MCF 10A (cell line): ENCODE measurements around the gene VPS13C. TPM values are rescaled to one million over a fixed set of nuclear protein-coding genes. Genes with fewer than 3 reads are reported as not detected.
A peak's percentile ranks its signal among the peaks of the same experiment; 100 is the strongest.

Source experiments
- BruUV-seq: library from RNA; stranded (reverse); fragments of 400-500 nt; replicated peaks from 2 replicates; lab custom pipeline; 2021; lab: Mats Ljungman, UMichigan
- CTCF ChIA-PET: fragments of 300-600 bp; sonication (Branson Sonifier 250); formaldehyde crosslinking; extraction: SDS; loops from one replicate; lab custom pipeline; 2021; ENCODE audit warnings: antibody characterized with exemption, inconsistent platforms; lab: Yijun Ruan, JAX
- POLR2A ChIA-PET: fragments of 300-600, 350-650 bp; sonication (Branson Sonifier 250); formaldehyde crosslinking; extraction: SDS; loops from one replicate; lab custom pipeline; 2020; ENCODE audit warnings: antibody characterized with exemption, inconsistent platforms; lab: Yijun Ruan, JAX
- DNase-seq: peaks from one replicate; pipeline ENCODE4 v3.0.0-alpha.2; 2018; ENCODE audit not compliant: unreplicated experiment
- H3K27ac Mint-ChIP-seq: one replicate; pipeline ENCODE4 v1.8.0; 2022; ENCODE audit warnings: mild to moderate bottlenecking, low read depth, mixed read lengths; ENCODE audit not compliant: unreplicated experiment
- H3K27me3 Mint-ChIP-seq: one replicate; pipeline ENCODE4 v1.8.0; 2022; ENCODE audit warnings: mixed read lengths; ENCODE audit not compliant: insufficient read depth, unreplicated experiment
- H3K36me3 Mint-ChIP-seq: one replicate; pipeline ENCODE4 v1.8.0; 2022; ENCODE audit warnings: mild to moderate bottlenecking, moderate library complexity, mixed read lengths; ENCODE audit not compliant: insufficient read depth, unreplicated experiment
- H3K4me1 Mint-ChIP-seq: one replicate; pipeline ENCODE4 v1.8.0; 2022; ENCODE audit warnings: mixed read lengths; ENCODE audit not compliant: insufficient read depth, unreplicated experiment
- H3K4me3 Mint-ChIP-seq: one replicate; pipeline ENCODE4 v1.8.0; 2022; ENCODE audit warnings: mild to moderate bottlenecking, moderate library complexity, mixed read lengths; ENCODE audit not compliant: unreplicated experiment
- H3K9me3 Mint-ChIP-seq: one replicate; pipeline ENCODE4 v1.8.0; 2022; ENCODE audit warnings: mixed read lengths; ENCODE audit not compliant: unreplicated experiment
- CTCF ChIP-seq: fragments of 200-600 bp; IDR thresholded peaks from one replicate; pipeline ENCODE4 v1.8.0; 2022; ENCODE audit warnings: antibody characterized with exemption, mild to moderate bottlenecking; ENCODE audit not compliant: unreplicated experiment
- intact Hi-C: fragments of 100-400 bp; cut with micrococcal nuclease; formaldehyde crosslinking; loops from 2 replicates; pipeline ENCODE4 v1.14.1; 2022
- total RNA-seq: library from RNA; stranded (reverse); gene quantifications from 2 replicates; pipeline ENCODE4 v1.2.3, GENCODE V29; 2022

The VPS13C gene
- total RNA-seq, 1 experiment from 2014 or later: 47.4 TPM

- ChIA-PET CTCF (interaction anchor here (0.5 to 2.7 kb wide), 14 partner anchors 9 to 1475 kb away, joined by 3 to 19 read pairs (median 3); no protein-coding TSS in a partner anchor), POLR2A (interaction anchor here (0.7 to 2.6 kb wide), 17 partner anchors 8 to 249 kb away, joined by 3 to 20 read pairs (median 5); no protein-coding TSS in a partner anchor)
- intact Hi-C loops: no loop called here
- BruUV-seq: TSS peak; percentile 45
- peak; percentile 24 for DNase-seq
- Mint-ChIP-seq H3K36me3 (no peaks in the 10 kb centered on the region), H3K27ac (peak overlapping the region; percentile 86), H3K4me3 (peak overlapping the region; percentile 88), H3K9me3 (no peaks in the 10 kb centered on the region), H3K4me1 (peaks cover 26% of the 10 kb centered on the region), H3K27me3 (no peaks in the 10 kb centered on the region)
- no peak for TF ChIP-seq CTCF
Measured at GRCh38 chr15:62059108-62059815, 985 bp downstream of the VPS13C start.

- Mint-ChIP-seq H3K9me3 (no peaks in the 10 kb centered on the region), H3K27ac (no peak overlapping the region), H3K27me3 (no peaks in the 10 kb centered on the region), H3K4me1 (peaks cover 19% of the 10 kb centered on the region), H3K4me3 (peak overlapping the region; percentile 88), H3K36me3 (no peaks in the 10 kb centered on the region)
- intact Hi-C loops: no loop called here
- no peak for DNase-seq
- TF ChIP-seq CTCF: no peak
- BruUV-seq: no TSS peak
- CTCF ChIA-PET: interaction anchor here (0.5 to 2.7 kb wide), 10 partner anchors 9 to 1474 kb away, joined by 3 to 19 read pairs (median 4); no protein-coding TSS in a partner anchor
- POLR2A ChIA-PET: interaction anchor here (1.2 to 2.6 kb wide), 8 partner anchors 7 to 84 kb away, joined by 3 to 20 read pairs (median 6); no protein-coding TSS in a partner anchor
Measured at GRCh38 chr15:62058327-62059028, 1.8 kb downstream of the VPS13C start.

DNA sequence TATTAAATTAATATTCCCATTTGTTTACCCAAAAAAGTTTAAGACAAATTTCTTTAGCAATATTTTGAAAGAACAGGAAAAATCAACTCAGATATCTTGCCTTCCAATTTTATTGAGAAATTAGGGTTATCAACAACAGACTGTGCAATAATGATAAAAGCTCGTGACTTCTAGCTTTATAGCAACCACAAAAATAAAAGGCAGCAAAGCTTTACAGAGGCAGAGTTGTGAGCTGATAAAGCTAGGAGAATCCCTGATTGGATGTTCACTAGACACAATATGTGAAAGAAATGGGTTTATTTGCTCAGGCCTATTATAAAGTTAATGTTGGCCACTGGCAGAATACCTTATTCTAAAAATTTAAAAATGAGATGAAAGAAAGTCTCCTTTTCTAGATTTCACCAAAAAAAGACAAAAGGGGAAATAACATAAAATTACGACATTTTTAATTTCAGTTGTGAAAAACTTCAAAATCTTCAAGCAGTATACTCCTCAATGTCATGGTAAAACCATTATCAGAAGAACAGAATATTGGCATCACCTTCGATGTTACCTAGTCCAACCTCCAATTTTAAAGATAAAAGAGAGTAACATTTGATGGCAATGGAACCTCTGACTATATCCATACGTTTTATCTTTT is 2.8 kb downstream of the VPS13C start:
- H3K4me1 Mint-ChIP-seq: peaks cover 11% of the 10 kb centered on the region
- BruUV-seq: no TSS peak
- DNase-seq: no peak
- ChIA-PET CTCF (interaction anchor here (0.6 kb wide), 1 partner anchor 14 kb away, joined by 4 read pairs; no protein-coding TSS in a partner anchor), POLR2A (interaction anchor here (1.0 kb wide), 1 partner anchor 22 kb away, joined by 3 read pairs; no protein-coding TSS in a partner anchor)
- no peaks in the 10 kb centered on the region for H3K9me3 Mint-ChIP-seq
- no peak for TF ChIP-seq CTCF
- no peak overlapping the region for H3K27ac Mint-ChIP-seq
- intact Hi-C loops: no loop called here
- no peak overlapping the region for H3K4me3 Mint-ChIP-seq
- no peaks in the 10 kb centered on the region for H3K36me3 Mint-ChIP-seq
- no peaks in the 10 kb centered on the region for H3K27me3 Mint-ChIP-seq
